IMR-90 (cell line): ENCODE results near the gene ESR2. TPM values are rescaled to one million over a fixed set of nuclear protein-coding genes. Genes with fewer than 3 reads are reported as not detected.

Experiments
- ATAC-seq: fragments of 200-7000 bp; cut with Tn5 transposase; 2 replicates; pipeline ENCODE4 v1.9.1; 2020; ENCODE audit warnings: low read depth, mild to moderate bottlenecking, moderate library complexity
- BruUV-seq: library from RNA; stranded (reverse); fragments of 400-500 nt; replicated peaks from 2 replicates; lab custom pipeline; 2021; lab: Mats Ljungman, UMichigan
- CTCF ChIA-PET: fragments of 300-600 bp; formaldehyde crosslinking; extraction: SDS; loops from one replicate; lab custom pipeline; 2021; ENCODE audit warnings: antibody characterized with exemption; lab: Yijun Ruan, JAX
- POLR2A ChIA-PET: fragments of 300-600 bp; sonication (Branson Sonifier 250); formaldehyde crosslinking; loops from one replicate; lab custom pipeline; 2022; ENCODE audit warnings: antibody characterized with exemption; ENCODE audit not compliant: unreplicated experiment; lab: Charles Lee
- DNase-seq: peaks from one replicate; pipeline ENCODE4 v3.0.0; 2013
- H2AFZ ChIP-seq: replicated peaks from 2 replicates; pipeline ENCODE3; 2013; ENCODE audit warnings: low read length, mild to moderate bottlenecking; ENCODE audit not compliant: poor library complexity
- H2AK5ac ChIP-seq: 2 replicates; pipeline ENCODE4 v1.6.1; 2013; ENCODE audit warnings: low read depth, low read length, inconsistent platforms
- H2AK9ac ChIP-seq: replicated peaks from 2 replicates; pipeline ENCODE3; 2013; ENCODE audit warnings: mild to moderate bottlenecking, low read depth, low read length, moderate library complexity; ENCODE audit not compliant: poor library complexity
- H2BK120ac ChIP-seq: 2 replicates; pipeline ENCODE4 v1.6.1; 2013; ENCODE audit warnings: low read depth, low read length, inconsistent platforms
- H2BK15ac ChIP-seq: 3 replicates; pipeline ENCODE4 v1.6.1; 2013; ENCODE audit warnings: low read depth, low read length, inconsistent platforms
- H2BK20ac ChIP-seq: 2 replicates; pipeline ENCODE4 v1.6.1; 2013; ENCODE audit warnings: low read depth, mild to moderate bottlenecking, inconsistent platforms, low read length, moderate library complexity
- H2BK5ac ChIP-seq: 2 replicates; pipeline ENCODE4 v1.6.1; 2013; ENCODE audit warnings: mild to moderate bottlenecking, low read depth, low read length, inconsistent platforms; ENCODE audit not compliant: poor library complexity, severe bottlenecking
- H3K14ac ChIP-seq: replicated peaks from 2 replicates; pipeline ENCODE4 v1.6.1; 2013; ENCODE audit warnings: low read depth, low read length, inconsistent platforms
- H3K18ac ChIP-seq: 2 replicates; pipeline ENCODE4 v1.6.1; 2013; ENCODE audit warnings: low read depth, low read length, control low read depth
- H3K23ac ChIP-seq: 2 replicates; pipeline ENCODE4 v1.6.1; 2013; ENCODE audit warnings: low read depth, low read length, inconsistent platforms
- H3K27ac ChIP-seq: 2 replicates; pipeline ENCODE4 v1.5.1; 2013; ENCODE audit warnings: mild to moderate bottlenecking, control low read depth, low read length; ENCODE audit not compliant: insufficient read depth
- H3K27me3 ChIP-seq: 2 replicates; pipeline ENCODE4 v1.6.1; 2013; ENCODE audit warnings: low read length; ENCODE audit not compliant: control insufficient read depth, insufficient read depth
- H3K36me3 ChIP-seq: 2 replicates; pipeline ENCODE4 v1.6.1; 2013; ENCODE audit warnings: low read length, mixed read lengths; ENCODE audit not compliant: control insufficient read depth, insufficient read depth
- H3K4ac ChIP-seq: 2 replicates; pipeline ENCODE4 v1.6.1; 2013; ENCODE audit warnings: low read depth, low read length, inconsistent platforms
- H3K4me1 ChIP-seq: 2 replicates; pipeline ENCODE4 v1.6.1; 2013; ENCODE audit warnings: low read length, mixed read lengths; ENCODE audit not compliant: control insufficient read depth, insufficient read depth
- H3K4me2 ChIP-seq: 2 replicates; pipeline ENCODE4 v1.6.1; 2013; ENCODE audit warnings: low read depth, mild to moderate bottlenecking, control low read depth, low read length, moderate library complexity
- H3K4me3 ChIP-seq: 2 replicates; pipeline ENCODE4 v1.5.1; 2013; ENCODE audit warnings: low read depth, mild to moderate bottlenecking, control low read depth, low read length, moderate library complexity; ENCODE audit not compliant: insufficient read depth
- H3K56ac ChIP-seq: 2 replicates; pipeline ENCODE4 v1.6.1; 2013; ENCODE audit warnings: low read length, inconsistent platforms; ENCODE audit not compliant: insufficient read depth; ENCODE audit errors: extremely low read depth
- H3K79me1 ChIP-seq, 2 experiments: 2 replicates each; pipeline ENCODE4 v1.6.1; 2013; ENCODE audit warnings: low read length in 2 of 2, inconsistent platforms in 1 of 2, low read depth in 1 of 2
- H3K9ac ChIP-seq: 2 replicates; pipeline ENCODE4 v1.6.1; 2013; ENCODE audit warnings: low read depth, low read length, control low read depth
- H3K9me1 ChIP-seq: 2 replicates; pipeline ENCODE4 v1.6.1; 2013; ENCODE audit warnings: low read length, inconsistent platforms; ENCODE audit not compliant: insufficient read depth
- H3K9me3 ChIP-seq: 2 replicates; pipeline ENCODE4 v1.6.1; 2013; ENCODE audit warnings: low read length; ENCODE audit not compliant: control insufficient read depth, insufficient read depth
- H4K20me1 ChIP-seq: 2 replicates; pipeline ENCODE4 v1.6.1; 2013; ENCODE audit warnings: low read length, inconsistent platforms; ENCODE audit not compliant: insufficient read depth
- H4K5ac ChIP-seq: 2 replicates; pipeline ENCODE4 v1.6.1; 2013; ENCODE audit warnings: mild to moderate bottlenecking, low read depth, low read length, control low read depth
- H4K8ac ChIP-seq, 2 experiments: 2 replicates each; pipeline ENCODE4 v1.6.1; 2013; ENCODE audit warnings: low read depth in 2 of 2, low read length in 2 of 2, control low read depth in 1 of 2, inconsistent platforms in 1 of 2
- H4K91ac ChIP-seq: 2 replicates; pipeline ENCODE4 v1.6.1; 2013; ENCODE audit warnings: low read depth, low read length, inconsistent platforms; ENCODE audit not compliant: insufficient read depth
- BHLHE40 ChIP-seq: fragments of 150-350 bp; IDR thresholded peaks from 2 replicates; pipeline ENCODE4 v1.6.1; 2016; ENCODE audit warnings: mild to moderate bottlenecking, low read depth, low read length
- CEBPB ChIP-seq: IDR thresholded peaks from 2 replicates; pipeline ENCODE4 v1.6.1; 2012; ENCODE audit warnings: low read depth, low read length, improper control_type of control experiment
- CHD1 ChIP-seq: IDR thresholded peaks from 2 replicates; pipeline ENCODE4 v1.6.1; 2012; ENCODE audit warnings: low read depth, low read length, improper control_type of control experiment
- CTCF ChIP-seq: conservative IDR thresholded peaks from 2 replicates; pipeline ENCODE4 v1.5.1; 2012; ENCODE audit warnings: mild to moderate bottlenecking, low read depth, low read length, improper control_type of control experiment
- ELK1 ChIP-seq: fragments of 150-350 bp; IDR thresholded peaks from 2 replicates; pipeline ENCODE4 v1.6.1; 2016; ENCODE audit warnings: low read depth, mild to moderate bottlenecking, low read length, moderate library complexity, borderline replicate concordance
- FOS ChIP-seq: fragments of 150-350 bp; IDR thresholded peaks from 2 replicates; pipeline ENCODE4 v1.6.1; 2016; ENCODE audit warnings: low read depth, low read length
- MAFK ChIP-seq: IDR thresholded peaks from 2 replicates; pipeline ENCODE4 v1.6.1; 2012; ENCODE audit warnings: low read depth, low read length, improper control_type of control experiment
- MAZ ChIP-seq: IDR thresholded peaks from 2 replicates; pipeline ENCODE4 v1.6.1; 2012; ENCODE audit warnings: low read depth, mild to moderate bottlenecking, low read length, improper control_type of control experiment, moderate library complexity, borderline replicate concordance
- MXI1 ChIP-seq: IDR thresholded peaks from 2 replicates; pipeline ENCODE4 v1.6.1; 2012; ENCODE audit warnings: low read depth, mild to moderate bottlenecking, low read length, moderate library complexity, borderline replicate concordance
- NFE2L2 ChIP-seq: fragments of 150-350 bp; IDR thresholded peaks from 2 replicates; pipeline ENCODE4 v1.6.1; 2016; ENCODE audit warnings: low read depth, mild to moderate bottlenecking, low read length
- POLR2A ChIP-seq: IDR thresholded peaks from 2 replicates; pipeline ENCODE4 v1.6.1; 2012; ENCODE audit warnings: mild to moderate bottlenecking, low read depth, low read length
- RAD21 ChIP-seq: IDR thresholded peaks from 2 replicates; pipeline ENCODE4 v1.6.1; 2012; ENCODE audit warnings: low read length, improper control_type of control experiment
- RCOR1 ChIP-seq: IDR thresholded peaks from 2 replicates; pipeline ENCODE4 v1.6.1; 2012; ENCODE audit warnings: mild to moderate bottlenecking, low read length, improper control_type of control experiment; ENCODE audit not compliant: insufficient replicate concordance
- RFX5 ChIP-seq: IDR thresholded peaks from 2 replicates; pipeline ENCODE4 v1.8.0; 2012; ENCODE audit warnings: low read depth, mild to moderate bottlenecking, low read length, moderate library complexity
- SMC3 ChIP-seq: fragments of 150-350 bp; IDR thresholded peaks from 2 replicates; pipeline ENCODE4 v1.6.1; 2016; ENCODE audit warnings: low read depth, mild to moderate bottlenecking, antibody characterized with exemption, low read length, moderate library complexity
- USF2 ChIP-seq: fragments of 150-350 bp; IDR thresholded peaks from 2 replicates; pipeline ENCODE4 v1.6.1; 2017; ENCODE audit warnings: mild to moderate bottlenecking, antibody characterized with exemption, low read length, low read depth
- WGBS, 2 experiments: methylation state at CpG; one replicate each; pipeline versions ENCODE4 v1.1.5 to v1.1.7; 2013; ENCODE audit warnings: missing lambda C conversion rate in 2 of 2; ENCODE audit not compliant: insufficient read length in 1 of 2; ENCODE audit errors: extremely low coverage in 2 of 2; 5-methylcytosine and 5-hydroxymethylcytosine counted together
- dilution Hi-C: fragments of 300-500 bp; cut with HindIII; formaldehyde crosslinking; loops from one replicate; pipeline ENCODE4 v1.14.3; 2018; ENCODE audit warnings: low sequenced_read_pairs; ENCODE audit not compliant: unreplicated experiment
- in situ Hi-C: fragments of 300-500 bp; cut with MboI; formaldehyde crosslinking; loops from 3 replicates; pipeline ENCODE4 v1.14.3; 2019; ENCODE audit warnings: low sequenced_read_pairs, inconsistent platforms, mixed read lengths
- intact Hi-C: fragments of 100-400 bp; cut with micrococcal nuclease; formaldehyde crosslinking; loops from 2 replicates; pipeline ENCODE4 v1.10.0; 2022
- polyA plus RNA-seq, 3 experiments: library from polyadenylated mRNA; depleted of rRNA; stranded (reverse); fragments of >200 nt; gene quantifications; 2 replicates each; pipeline ENCODE4 v1.2.3, GENCODE V29; 2012; ENCODE audit warnings: low replicate concordance in 1 of 3
- total RNA-seq: library from RNA; depleted of rRNA; stranded (reverse); fragments of >200 nt; gene quantifications from 2 replicates; pipeline ENCODE4 v1.2.3, GENCODE V29; 2012

The ESR2 gene
- total and polyA plus RNA-seq, 2 of the 4 experiments (the other 2 are of a cell fraction) = under 0.01 to 0.03 TPM

GRCh38 chr14:64281805-64282204, 12.4 kb downstream of the ESR2 start:
- 67% methylated on average over 1 of the region's 2 CpGs; no CpG with 5 or more reads in 1 of the 2 experiments for WGBS, 2 experiments
- no peak overlapping the region for H3K23ac ChIP-seq
- DNase-seq = peak; percentile 15
- CTCF ChIA-PET = no interaction called here
- H3K18ac ChIP-seq = no peak overlapping the region
- H4K5ac ChIP-seq = 0 out of 2 replicates have a peak overlapping the region, but pooled peaks have one; percentile 63
- no peak overlapping the region for H2BK120ac ChIP-seq
- H3K4me1 ChIP-seq = peaks cover 3% of the 10 kb centered on the region; the same call in 1 of the 2 replicates
- no peak overlapping the region for H2BK5ac ChIP-seq
- H3K4ac ChIP-seq = no peak overlapping the region
- peak overlapping the region; percentile 64; the same call in 1 of the 2 replicates for H3K4me2 ChIP-seq
- H3K56ac ChIP-seq = no peak overlapping the region
- intact Hi-C loops (loop anchor here (10.0 kb wide), 1 partner anchor 1547 kb away; no protein-coding TSS in a partner anchor), dilution Hi-C loops (loop anchor here (25.0 kb wide), 1 partner anchor 245 kb away; no protein-coding TSS in a partner anchor), in situ Hi-C loops (no loop called here)
- H3K9me3 ChIP-seq = no peaks in the 10 kb centered on the region
- no peak overlapping the region for H3K9ac ChIP-seq
- H4K8ac ChIP-seq = no peak overlapping the region
- H2BK20ac ChIP-seq = no peak overlapping the region
- H3K79me1 ChIP-seq = no peaks in the 10 kb centered on the region
- H3K4me3 ChIP-seq = no peak overlapping the region
- TF ChIP-seq USF2 = no peak
- no peak for TF ChIP-seq NFE2L2
- no peak for TF ChIP-seq POLR2A
- no peak for TF ChIP-seq RAD21
- no peak for TF ChIP-seq CHD1
- TF ChIP-seq CTCF = no peak
- no peak for TF ChIP-seq MAFK
- no peak for TF ChIP-seq MXI1
- no peak for TF ChIP-seq BHLHE40
- TF ChIP-seq RCOR1 = no peak
- no peak for TF ChIP-seq SMC3
- TF ChIP-seq RFX5 = no peak
- TF ChIP-seq CEBPB = no peak
- no peak for TF ChIP-seq MAZ
- no peak for TF ChIP-seq FOS
- no peak for TF ChIP-seq ELK1
- no peak overlapping the region for H3K27ac ChIP-seq
- H2AK5ac ChIP-seq = no peak overlapping the region
- H2AFZ ChIP-seq = no peak overlapping the region
- no peaks in the 10 kb centered on the region for H3K36me3 ChIP-seq
- no peak overlapping the region for H3K14ac ChIP-seq
- H4K91ac ChIP-seq = no peak overlapping the region
- no TSS peak for BruUV-seq
- no peaks in the 10 kb centered on the region for H3K9me1 ChIP-seq
- H4K20me1 ChIP-seq = no peaks in the 10 kb centered on the region
- H2AK9ac ChIP-seq = no peak overlapping the region
- H3K27me3 ChIP-seq = no peaks in the 10 kb centered on the region; the same call in 1 of the 2 replicates
- POLR2A ChIA-PET = no interaction called here
- H2BK15ac ChIP-seq = no peak overlapping the region
- no peak for ATAC-seq
